GM10266 (cell line): ENCODE results near the gene SCRN1.

Source experiments
- DNase-seq: peaks from one replicate; pipeline ENCODE4 v3.0.0; 2012; ENCODE audit errors: extremely low spot score
- TF ChIP-seq, protein P1 (sequence below): IDR thresholded peaks from 2 replicates; pipeline ENCODE4 v1.5.1; 2012; ENCODE audit warnings: mild to moderate bottlenecking, low read depth; ENCODE audit not compliant: control insufficient read depth, insufficient read depth; ENCODE audit errors: missing control alignments

SCRN1 gene

DNA sequence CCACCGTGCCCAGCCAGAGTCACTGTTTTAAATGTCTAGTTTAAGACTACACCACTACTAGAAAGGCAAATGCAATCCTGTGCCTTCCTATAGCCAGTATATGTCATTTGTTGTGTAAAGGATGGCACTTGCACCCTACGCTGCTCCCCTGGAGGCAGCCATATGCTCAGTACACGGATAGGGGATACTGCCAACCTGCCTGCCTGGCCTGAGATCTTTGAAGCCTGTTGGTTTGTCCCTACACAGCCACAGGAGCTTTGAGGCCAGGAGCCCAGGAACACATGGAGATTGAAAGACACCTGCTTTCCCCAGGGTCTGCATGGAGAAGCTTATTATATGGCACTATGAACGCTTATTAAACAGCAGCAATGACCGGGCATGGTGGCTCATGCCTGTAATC lies 2.3 kb upstream of the SCRN1 start:
- DNase-seq = no peak
- TF ChIP-seq, protein P1, sequence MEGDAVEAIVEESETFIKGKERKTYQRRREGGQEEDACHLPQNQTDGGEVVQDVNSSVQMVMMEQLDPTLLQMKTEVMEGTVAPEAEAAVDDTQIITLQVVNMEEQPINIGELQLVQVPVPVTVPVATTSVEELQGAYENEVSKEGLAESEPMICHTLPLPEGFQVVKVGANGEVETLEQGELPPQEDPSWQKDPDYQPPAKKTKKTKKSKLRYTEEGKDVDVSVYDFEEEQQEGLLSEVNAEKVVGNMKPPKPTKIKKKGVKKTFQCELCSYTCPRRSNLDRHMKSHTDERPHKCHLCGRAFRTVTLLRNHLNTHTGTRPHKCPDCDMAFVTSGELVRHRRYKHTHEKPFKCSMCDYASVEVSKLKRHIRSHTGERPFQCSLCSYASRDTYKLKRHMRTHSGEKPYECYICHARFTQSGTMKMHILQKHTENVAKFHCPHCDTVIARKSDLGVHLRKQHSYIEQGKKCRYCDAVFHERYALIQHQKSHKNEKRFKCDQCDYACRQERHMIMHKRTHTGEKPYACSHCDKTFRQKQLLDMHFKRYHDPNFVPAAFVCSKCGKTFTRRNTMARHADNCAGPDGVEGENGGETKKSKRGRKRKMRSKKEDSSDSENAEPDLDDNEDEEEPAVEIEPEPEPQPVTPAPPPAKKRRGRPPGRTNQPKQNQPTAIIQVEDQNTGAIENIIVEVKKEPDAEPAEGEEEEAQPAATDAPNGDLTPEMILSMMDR = no peak

- TF ChIP-seq, protein P1 = no peak
- no peak for DNase-seq
Measured at GRCh38 chr7:29990931-29991330, 1.3 kb upstream of the SCRN1 start.

GRCh38 chr7:29988424-29989256 lies 961 bp downstream of the SCRN1 start:
- DNase-seq = peak; percentile 79
- TF ChIP-seq, protein P1 = no peak

- no peak for DNase-seq
Measured at GRCh38 chr7:29987811-29988317, 1.7 kb downstream of the SCRN1 start.

GRCh38 chr7:29987083-29987482 lies 2.5 kb downstream of the SCRN1 start:
- TF ChIP-seq, protein P1 = no peak
- peak; percentile 34 for DNase-seq

More at GRCh38 chr7:29987811-29988317, 1.7 kb downstream of the SCRN1 start:
- TF ChIP-seq, protein P1 = no peak

- TF ChIP-seq, protein P1 = no peak
- DNase-seq = no peak
Measured at GRCh38 chr7:29980151-29980550, 9.4 kb downstream of the SCRN1 start.
